NCI-H774 (cell line): ENCODE data around the gene GUCD1.
A peak's percentile ranks its signal among the peaks of the same experiment; 100 is the strongest.
"Not testable (repeated sequence)": the region's sequence is repeated elsewhere in the genome, so short reads cannot be mapped to it uniquely, and the experiment has no call there.

Experiments
- DNase-seq: peaks from one replicate; lab custom pipeline; 2025; lab: John Stamatoyannopoulos, UW

The GUCD1 gene

GRCh38 chr22:24564376-24565058, 9.6 kb upstream of the GUCD1 start:
- DNase-seq: no peak

GRCh38 chr22:24563246-24563645, 8.3 kb upstream of the GUCD1 start:
- DNase-seq: no peak

- no peak for DNase-seq
These were observed 4.5 kb upstream of the GUCD1 start for GRCh38 chr22:24559471-24559870.

- DNase-seq: peak; percentile 97
These were observed 464 bp upstream of the GUCD1 start, which contains the start of gene SNRPD3 for GRCh38 chr22:24555165-24556039. TSS of gene SNRPD3 (plus strand) at chr22:24555999. CDS start at chr22:24557675, 1,676 bp downstream.

- no peak for DNase-seq
These were observed 1.2 kb downstream of the GUCD1 start for GRCh38 chr22:24553597-24554312.

GRCh38 chr22:24552503-24553286, 2.2 kb downstream of the GUCD1 start:
- not testable (repeated sequence) for DNase-seq

- no peak for DNase-seq
These were observed 4.0 kb downstream of the GUCD1 start for GRCh38 chr22:24550902-24551435.

- no peak for DNase-seq
These were observed 4.7 kb downstream of the GUCD1 start for GRCh38 chr22:24550028-24550901.

GRCh38 chr22:24548812-24549211, 6.1 kb downstream of the GUCD1 start:
- no peak for DNase-seq

GRCh38 chr22:24543679-24544243, 11.2 kb downstream of the GUCD1 start:
- DNase-seq: no peak

- DNase-seq: no peak
These were observed 11.7 kb downstream of the GUCD1 start for GRCh38 chr22:24543185-24543601.

- DNase-seq: no peak
These were observed 12.3 kb downstream of the GUCD1 start for GRCh38 chr22:24542641-24543040.

- DNase-seq: no peak
These were observed 13.0 kb downstream of the GUCD1 start for GRCh38 chr22:24541681-24542515.

- DNase-seq: no peak
These were observed 14.5 kb downstream of the GUCD1 start for GRCh38 chr22:24540470-24540869.

- no peak for DNase-seq
These were observed 18.8 kb downstream of the GUCD1 start for GRCh38 chr22:24536089-24536488.

- DNase-seq: no peak
These were observed 19.6 kb downstream of the GUCD1 start for GRCh38 chr22:24535348-24535747.

GRCh38 chr22:24532075-24532474, 22.9 kb downstream of the GUCD1 start:
- DNase-seq: peak; percentile 16

GRCh38 chr22:24530968-24531367, 24.0 kb downstream of the GUCD1 start:
- not testable (repeated sequence) for DNase-seq

- no peak for DNase-seq
These were observed 25.0 kb downstream of the GUCD1 start for GRCh38 chr22:24529898-24530297.
